ENCODE results near the gene EPM2A.

- no peak for TF ChIP-seq POLR2AphosphoS5 (IDR thresholded peaks at IDR 0.05; ENCODE audit: insufficient read depth in 1 of 2, low read depth in 1 of 2)
- TF ChIP-seq, protein P1, sequence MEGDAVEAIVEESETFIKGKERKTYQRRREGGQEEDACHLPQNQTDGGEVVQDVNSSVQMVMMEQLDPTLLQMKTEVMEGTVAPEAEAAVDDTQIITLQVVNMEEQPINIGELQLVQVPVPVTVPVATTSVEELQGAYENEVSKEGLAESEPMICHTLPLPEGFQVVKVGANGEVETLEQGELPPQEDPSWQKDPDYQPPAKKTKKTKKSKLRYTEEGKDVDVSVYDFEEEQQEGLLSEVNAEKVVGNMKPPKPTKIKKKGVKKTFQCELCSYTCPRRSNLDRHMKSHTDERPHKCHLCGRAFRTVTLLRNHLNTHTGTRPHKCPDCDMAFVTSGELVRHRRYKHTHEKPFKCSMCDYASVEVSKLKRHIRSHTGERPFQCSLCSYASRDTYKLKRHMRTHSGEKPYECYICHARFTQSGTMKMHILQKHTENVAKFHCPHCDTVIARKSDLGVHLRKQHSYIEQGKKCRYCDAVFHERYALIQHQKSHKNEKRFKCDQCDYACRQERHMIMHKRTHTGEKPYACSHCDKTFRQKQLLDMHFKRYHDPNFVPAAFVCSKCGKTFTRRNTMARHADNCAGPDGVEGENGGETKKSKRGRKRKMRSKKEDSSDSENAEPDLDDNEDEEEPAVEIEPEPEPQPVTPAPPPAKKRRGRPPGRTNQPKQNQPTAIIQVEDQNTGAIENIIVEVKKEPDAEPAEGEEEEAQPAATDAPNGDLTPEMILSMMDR (IDR thresholded peaks at IDR 0.05): no peak
Measured at GRCh38 chr6:145643760-145644159, 91.6 kb downstream of the EPM2A start.

All from vagina (tissue), 2 donors.